Lung (tissue), 12 donors: ENCODE data around the gene KLHDC7B. TPM values are rescaled to one million over a fixed set of nuclear protein-coding genes. Genes with fewer than 3 reads are reported as not detected.

Experiments used
- ATAC-seq: fragments of 200-7000 bp; cut with Tn5 transposase; one replicate; pipeline ENCODE4 v1.9.1; 2020; ENCODE audit warnings: moderate number of reproducible peaks; ENCODE audit not compliant: insufficient read depth, low FRiP score
- DNase-seq, 3 donors: peaks; one replicate each; pipeline ENCODE4 v3.0.0-alpha.2; 2013 to 2017
- H3K27ac ChIP-seq, 2 donors: one replicate each; pipeline ENCODE4 v1.5.1; 2013; ENCODE audit warnings: mild to moderate bottlenecking in 2 of 2, moderate library complexity in 2 of 2, control low read depth in 1 of 2, inconsistent platforms in 1 of 2, low read depth in 1 of 2, low read length in 1 of 2
- H3K27me3 ChIP-seq, 3 donors: one replicate each; pipeline ENCODE4 v1.5.1; 2013; ENCODE audit warnings: low read length in 2 of 3; ENCODE audit not compliant: control insufficient read depth in 3 of 3, insufficient read depth in 3 of 3
- H3K36me3 ChIP-seq, 4 donors: one replicate each; pipeline ENCODE4 v1.5.1; 2013; ENCODE audit warnings: low read length in 4 of 4, mild to moderate bottlenecking in 1 of 4, moderate library complexity in 1 of 4; ENCODE audit not compliant: control insufficient read depth in 4 of 4, insufficient read depth in 4 of 4
- H3K4me1 ChIP-seq, 5 donors: one replicate each; pipeline ENCODE4 v1.5.1; 2013; ENCODE audit warnings: low read length in 5 of 5, mild to moderate bottlenecking in 2 of 5, moderate library complexity in 1 of 5; ENCODE audit not compliant: control insufficient read depth in 5 of 5, insufficient read depth in 5 of 5
- H3K4me3 ChIP-seq: one replicate; pipeline ENCODE4 v1.5.1; 2013; ENCODE audit warnings: mild to moderate bottlenecking, control low read depth, moderate library complexity
- H3K9ac ChIP-seq, 2 donors: one replicate each; pipeline ENCODE4 v1.5.1; 2013; ENCODE audit warnings: low read length in 2 of 2, control low read depth in 1 of 2; ENCODE audit not compliant: insufficient read depth in 1 of 2
- H3K9me3 ChIP-seq, 4 donors: one replicate each; pipeline ENCODE4 v1.5.1; 2013; ENCODE audit warnings: low read length in 3 of 4, mild to moderate bottlenecking in 1 of 4, moderate library complexity in 1 of 4; ENCODE audit not compliant: control insufficient read depth in 4 of 4, insufficient read depth in 3 of 4
- WGBS, 2 donors: extraction: QIAGEN DNeasy Blood & Tissue Kit; methylation state at CpG; one replicate each; pipeline ENCODE4 v1.1.7; 2013; 5-methylcytosine and 5-hydroxymethylcytosine counted together
- polyA plus RNA-seq, 2 donors: library from polyadenylated mRNA; stranded (reverse); fragments of 200-250 nt; gene quantifications; one replicate each; pipeline ENCODE4 v1.2.1, GENCODE V29; 2013
- total RNA-seq, 2 donors: library from RNA; depleted of rRNA in 1 of 2; stranded (reverse); fragments of >200 nt in 1 of 2; gene quantifications; one replicate each; pipeline ENCODE4 v1.2.1, GENCODE V29; 2014 to 2021
- TF ChIP-seq, protein P1 (sequence below): IDR thresholded peaks from 2 replicates; pipeline ENCODE4 v1.5.1; 2012; ENCODE audit warnings: mild to moderate bottlenecking; ENCODE audit errors: control extremely low read depth, extremely low read depth
- donor health status: control.
- donor health status: control.
- donor health status: Bipolar disorder and iron deficiency.
- donor health status: healthy.
- donor health status: DM: yes; HTN: yes; CAD: no.

Gene KLHDC7B
- total and polyA plus RNA-seq, 4 donors, result 0.39 to 1.6 (median 0.95) TPM

- Histone ChIP-seq H3K4me3 (no peak overlapping the region), H3K9me3 (no peaks in the 10 kb centered on the region), H3K27me3 (peaks cover 1 to 31% (median 16%) of the 10 kb centered on the region in 3 donors), H3K36me3 (no peaks in the 10 kb centered on the region), H3K9ac (no peak overlapping the region), H3K4me1 (peaks cover 0 to 7% (median 0%) of the 10 kb centered on the region in 5 donors), H3K27ac (no peak overlapping the region)
- TF ChIP-seq, protein P1, sequence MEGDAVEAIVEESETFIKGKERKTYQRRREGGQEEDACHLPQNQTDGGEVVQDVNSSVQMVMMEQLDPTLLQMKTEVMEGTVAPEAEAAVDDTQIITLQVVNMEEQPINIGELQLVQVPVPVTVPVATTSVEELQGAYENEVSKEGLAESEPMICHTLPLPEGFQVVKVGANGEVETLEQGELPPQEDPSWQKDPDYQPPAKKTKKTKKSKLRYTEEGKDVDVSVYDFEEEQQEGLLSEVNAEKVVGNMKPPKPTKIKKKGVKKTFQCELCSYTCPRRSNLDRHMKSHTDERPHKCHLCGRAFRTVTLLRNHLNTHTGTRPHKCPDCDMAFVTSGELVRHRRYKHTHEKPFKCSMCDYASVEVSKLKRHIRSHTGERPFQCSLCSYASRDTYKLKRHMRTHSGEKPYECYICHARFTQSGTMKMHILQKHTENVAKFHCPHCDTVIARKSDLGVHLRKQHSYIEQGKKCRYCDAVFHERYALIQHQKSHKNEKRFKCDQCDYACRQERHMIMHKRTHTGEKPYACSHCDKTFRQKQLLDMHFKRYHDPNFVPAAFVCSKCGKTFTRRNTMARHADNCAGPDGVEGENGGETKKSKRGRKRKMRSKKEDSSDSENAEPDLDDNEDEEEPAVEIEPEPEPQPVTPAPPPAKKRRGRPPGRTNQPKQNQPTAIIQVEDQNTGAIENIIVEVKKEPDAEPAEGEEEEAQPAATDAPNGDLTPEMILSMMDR, result no peak
- ATAC-seq (no peak), DNase-seq (no peak)
- 78 to 94% methylated on average over 8 of the region's 8 CpGs for WGBS, 2 donors
Observed at GRCh38 chr22:50553310-50553709, 7.6 kb downstream of the KLHDC7B start.

DNA sequence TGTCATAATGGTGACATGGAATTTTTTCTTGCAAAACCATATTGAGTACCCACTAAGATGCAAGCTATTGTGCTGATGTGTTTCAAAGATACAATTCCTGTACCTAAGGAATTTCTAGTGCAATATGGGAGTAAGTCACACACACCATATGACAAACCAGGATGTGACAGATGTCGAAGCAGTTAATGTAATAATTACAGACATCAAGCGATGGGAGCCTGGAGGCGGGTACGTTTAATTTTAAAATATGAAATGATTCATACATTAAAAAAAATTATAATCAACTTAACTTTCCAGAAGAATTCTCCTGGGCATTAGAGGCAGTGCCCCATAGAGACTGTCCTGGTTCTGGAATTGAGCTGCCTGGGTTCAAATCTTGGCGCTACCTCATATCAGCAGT lies 11.0 kb downstream of the KLHDC7B start:
- H3K4me1 ChIP-seq, result no peaks in the 10 kb centered on the region
- H3K9ac ChIP-seq, result no peak overlapping the region
- peaks cover 0 to 16% (median 2%) of the 10 kb centered on the region in 3 donors for H3K27me3 ChIP-seq
- ATAC-seq, result no peak
- TF ChIP-seq, protein P1, result no peak
- whole genome bisulfite sequencing, 2 donors, result 87 to 91% methylated on average over 5 of the region's 5 CpGs
- H3K9me3 ChIP-seq, result no peaks in the 10 kb centered on the region
- no peaks in the 10 kb centered on the region for H3K36me3 ChIP-seq
- DNase-seq, result no peak
- no peak overlapping the region for H3K4me3 ChIP-seq
- no peak overlapping the region for H3K27ac ChIP-seq

GRCh38 chr22:50560034-50560433 lies 14.3 kb downstream of the KLHDC7B start:
- ATAC-seq (no peak), DNase-seq (no peak)
- no peaks in the 10 kb centered on the region for H3K9me3 ChIP-seq
- H3K36me3 ChIP-seq, result no peaks in the 10 kb centered on the region
- peaks cover 0 to 13% (median 0%) of the 10 kb centered on the region in 3 donors for H3K27me3 ChIP-seq
- H3K4me1 ChIP-seq, result peaks cover 0 to 7% (median 0%) of the 10 kb centered on the region in 5 donors
- 85 to 92% methylated on average over 3 of the region's 3 CpGs for WGBS, 2 donors
- no peak overlapping the region for H3K9ac ChIP-seq
- H3K27ac ChIP-seq, result no peak overlapping the region
- no peak overlapping the region for H3K4me3 ChIP-seq
- TF ChIP-seq, protein P1, result no peak
